Kidney epithelial cell (primary cell): ENCODE measurements around the gene FOXP1. TPM values are rescaled to one million over a fixed set of nuclear protein-coding genes. Genes with fewer than 3 reads are reported as not detected.

ENCODE experiments used
- DNase-seq: peaks from one replicate; pipeline ENCODE4 v3.0.0-alpha.2; 2010; ENCODE audit warnings: low read depth
- H3K27me3 ChIP-seq: 2 replicates; pipeline ENCODE4 v1.6.0; 2011; ENCODE audit warnings: low read length; ENCODE audit not compliant: control insufficient read depth, insufficient read depth
- H3K36me3 ChIP-seq: 2 replicates; pipeline ENCODE4 v1.5.1; 2011; ENCODE audit warnings: low read length; ENCODE audit not compliant: control insufficient read depth, insufficient read depth
- H3K4me3 ChIP-seq: 2 replicates; pipeline ENCODE4 v1.5.1; 2011; ENCODE audit warnings: low read depth, mild to moderate bottlenecking, control low read depth, low read length
- total RNA-seq: library from RNA; depleted of rRNA; stranded (reverse); fragments of >200 nt; gene quantifications from 2 replicates; pipeline ENCODE4 v1.2.3, GENCODE V29; 2015
- TF ChIP-seq, protein P1 (sequence below): IDR thresholded peaks from 2 replicates; pipeline ENCODE4 v1.5.1; 2011; ENCODE audit warnings: mild to moderate bottlenecking, moderate library complexity, low read length, control low read depth, inconsistent platforms; ENCODE audit not compliant: insufficient read depth, poor library complexity, severe bottlenecking

FOXP1 gene
- total RNA-seq, 1 donor from 2014 or later: 75.0 TPM

DNA sequence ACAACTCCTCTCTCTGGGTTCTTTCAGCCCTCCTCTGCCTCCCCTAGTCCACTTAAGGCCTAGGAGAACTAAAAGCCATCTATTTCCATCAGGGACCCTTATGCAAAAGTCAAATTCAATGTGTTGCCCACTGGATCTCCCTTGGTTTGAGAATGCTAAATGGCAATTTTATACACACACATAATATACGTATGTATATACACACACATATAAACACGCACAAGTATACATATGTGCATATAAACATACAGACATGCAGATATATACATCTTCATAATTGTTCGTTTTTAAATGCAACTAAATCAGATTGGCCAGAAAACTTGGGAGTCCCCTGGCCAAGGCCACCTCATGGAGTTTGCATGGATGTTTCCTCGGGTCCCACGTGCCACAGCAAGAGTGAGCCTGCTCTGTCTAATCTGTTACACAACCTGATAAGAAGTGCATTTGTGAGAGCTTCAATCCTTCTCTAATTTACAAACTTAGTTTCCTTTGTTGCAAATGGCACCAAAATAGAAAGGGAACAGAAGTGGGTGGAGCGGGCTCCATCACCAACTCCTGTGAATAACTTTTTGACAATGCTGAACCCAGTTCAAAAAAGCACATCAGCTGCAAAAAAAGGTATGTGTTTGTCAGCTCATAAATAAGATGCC is 84.2 kb downstream of the FOXP1 start:
- no peak for DNase-seq
- H3K4me3 ChIP-seq: no peak overlapping the region
- TF ChIP-seq, protein P1, sequence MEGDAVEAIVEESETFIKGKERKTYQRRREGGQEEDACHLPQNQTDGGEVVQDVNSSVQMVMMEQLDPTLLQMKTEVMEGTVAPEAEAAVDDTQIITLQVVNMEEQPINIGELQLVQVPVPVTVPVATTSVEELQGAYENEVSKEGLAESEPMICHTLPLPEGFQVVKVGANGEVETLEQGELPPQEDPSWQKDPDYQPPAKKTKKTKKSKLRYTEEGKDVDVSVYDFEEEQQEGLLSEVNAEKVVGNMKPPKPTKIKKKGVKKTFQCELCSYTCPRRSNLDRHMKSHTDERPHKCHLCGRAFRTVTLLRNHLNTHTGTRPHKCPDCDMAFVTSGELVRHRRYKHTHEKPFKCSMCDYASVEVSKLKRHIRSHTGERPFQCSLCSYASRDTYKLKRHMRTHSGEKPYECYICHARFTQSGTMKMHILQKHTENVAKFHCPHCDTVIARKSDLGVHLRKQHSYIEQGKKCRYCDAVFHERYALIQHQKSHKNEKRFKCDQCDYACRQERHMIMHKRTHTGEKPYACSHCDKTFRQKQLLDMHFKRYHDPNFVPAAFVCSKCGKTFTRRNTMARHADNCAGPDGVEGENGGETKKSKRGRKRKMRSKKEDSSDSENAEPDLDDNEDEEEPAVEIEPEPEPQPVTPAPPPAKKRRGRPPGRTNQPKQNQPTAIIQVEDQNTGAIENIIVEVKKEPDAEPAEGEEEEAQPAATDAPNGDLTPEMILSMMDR: no peak
- no peaks in the 10 kb centered on the region for H3K27me3 ChIP-seq
- H3K36me3 ChIP-seq: no peaks in the 10 kb centered on the region

DNA sequence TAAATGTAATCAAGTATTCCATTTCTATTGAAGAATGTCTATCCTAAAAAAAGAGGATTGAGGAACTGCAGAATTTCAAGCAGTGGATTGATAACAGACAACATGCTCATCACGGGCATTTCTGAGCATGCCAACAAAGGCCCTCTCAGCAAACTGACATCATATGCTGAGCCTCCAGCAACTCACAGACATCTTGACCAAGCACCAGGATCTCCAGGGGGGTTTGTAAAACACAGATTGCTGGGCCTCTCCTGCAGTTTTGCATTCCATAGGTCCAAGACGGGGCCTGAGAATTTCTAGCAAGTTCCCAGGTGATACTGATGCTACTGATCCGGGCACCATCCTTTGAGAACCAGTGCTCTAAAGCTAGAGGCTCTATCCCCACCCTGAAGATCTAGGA is 85.0 kb downstream of the FOXP1 start:
- TF ChIP-seq, protein P1: no peak

DNA sequence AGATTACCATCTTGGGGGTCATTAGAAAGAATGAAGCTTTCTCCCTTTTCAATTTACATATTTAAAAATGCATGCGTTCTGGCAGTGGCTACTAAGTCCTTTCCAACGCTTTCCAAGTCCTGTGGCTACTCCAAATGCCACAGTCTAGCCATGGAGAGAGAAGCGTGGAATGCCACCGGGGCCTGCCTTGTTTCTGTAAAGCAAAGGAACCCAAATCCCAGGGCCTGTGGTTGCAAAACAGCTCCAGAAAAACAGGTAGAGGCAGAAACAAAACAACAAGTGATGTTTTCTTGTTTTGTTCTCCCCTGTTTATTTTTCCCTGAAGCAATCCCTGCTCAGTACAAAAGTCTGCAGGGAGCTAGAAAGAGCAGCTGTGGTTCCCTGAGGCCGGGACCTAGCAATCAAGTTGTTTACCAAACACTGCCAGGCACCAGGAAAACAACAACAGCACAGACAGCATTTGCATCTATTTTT is 85.5 kb downstream of the FOXP1 start:
- no peak overlapping the region for H3K4me3 ChIP-seq
- no peak for DNase-seq
- TF ChIP-seq, protein P1: no peak

More for the DNA sequence above, 85.0 kb downstream of the FOXP1 start:
- Histone ChIP-seq H3K36me3 (no peaks in the 10 kb centered on the region), H3K27me3 (no peaks in the 10 kb centered on the region), H3K4me3 (no peak overlapping the region)
- DNase-seq: no peak

DNA sequence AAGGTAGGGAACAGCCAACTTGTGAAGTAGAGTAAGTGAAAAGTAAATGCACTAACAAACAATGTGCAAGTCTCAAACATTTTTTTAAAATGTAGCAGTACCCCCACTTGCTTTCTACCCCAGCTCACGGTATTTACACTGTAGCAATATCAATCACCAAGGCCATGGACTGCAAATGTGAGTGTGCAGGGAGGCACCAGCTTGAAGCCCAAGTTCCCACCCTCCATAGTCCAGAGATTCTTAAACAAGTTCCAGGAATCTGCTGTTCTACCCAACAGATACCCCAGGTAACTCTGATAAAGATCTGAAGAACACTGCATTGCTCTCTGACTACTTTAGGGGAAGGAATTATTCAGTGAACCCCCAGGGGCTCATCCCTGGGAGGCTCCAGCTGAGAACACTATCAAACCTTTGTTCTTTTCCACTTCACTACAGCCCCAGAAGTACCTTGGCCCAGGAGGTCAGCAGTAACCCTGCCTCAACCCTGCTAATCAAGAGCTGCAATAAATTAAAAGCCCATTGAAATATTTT is 86.1 kb downstream of the FOXP1 start:
- Histone ChIP-seq H3K27me3 (no peaks in the 10 kb centered on the region), H3K36me3 (no peaks in the 10 kb centered on the region), H3K4me3 (no peak overlapping the region)
- TF ChIP-seq, protein P1: no peak
- no peak for DNase-seq

More for the DNA sequence above, 85.5 kb downstream of the FOXP1 start:
- no peaks in the 10 kb centered on the region for H3K27me3 ChIP-seq
- H3K36me3 ChIP-seq: no peaks in the 10 kb centered on the region

DNA sequence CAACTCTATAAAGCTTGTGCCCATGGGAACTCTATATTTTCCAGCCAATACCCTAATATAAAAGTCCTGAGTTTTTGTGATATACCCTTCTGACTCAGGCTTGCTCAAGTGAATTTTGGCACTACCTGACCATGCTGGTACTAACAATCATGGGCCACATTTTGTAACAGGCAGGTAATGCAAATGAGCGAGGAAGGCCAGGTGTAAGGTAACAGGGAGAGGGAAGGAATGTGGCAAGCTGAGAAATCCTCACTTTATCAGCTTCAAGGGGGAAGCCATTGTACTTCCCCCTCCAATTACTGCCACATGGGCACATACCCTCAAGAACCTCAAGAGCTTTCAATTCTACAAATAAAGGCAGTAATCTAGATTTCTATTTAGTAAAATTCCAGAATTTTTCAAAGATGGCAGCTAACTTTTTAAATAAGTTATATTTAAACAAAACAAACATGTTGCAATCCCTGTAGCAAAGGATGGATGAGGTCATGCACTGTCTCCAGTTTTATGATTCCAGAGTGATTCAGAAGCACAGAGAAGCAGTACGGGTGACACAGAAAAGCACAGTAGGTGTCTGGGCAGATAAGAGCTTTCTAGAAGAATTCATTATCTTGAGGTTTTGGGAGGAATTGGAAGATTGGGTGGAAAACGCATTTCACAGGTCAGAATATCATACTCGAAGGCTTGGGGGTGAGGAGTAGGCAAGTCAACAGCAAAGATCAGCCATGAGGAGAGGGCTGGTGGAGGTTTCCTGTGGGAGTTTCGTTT is 87.6 kb downstream of the FOXP1 start:
- no peaks in the 10 kb centered on the region for H3K27me3 ChIP-seq
- no peaks in the 10 kb centered on the region for H3K36me3 ChIP-seq
- TF ChIP-seq, protein P1: no peak
- DNase-seq: no peak
- H3K4me3 ChIP-seq: no peak overlapping the region

DNA sequence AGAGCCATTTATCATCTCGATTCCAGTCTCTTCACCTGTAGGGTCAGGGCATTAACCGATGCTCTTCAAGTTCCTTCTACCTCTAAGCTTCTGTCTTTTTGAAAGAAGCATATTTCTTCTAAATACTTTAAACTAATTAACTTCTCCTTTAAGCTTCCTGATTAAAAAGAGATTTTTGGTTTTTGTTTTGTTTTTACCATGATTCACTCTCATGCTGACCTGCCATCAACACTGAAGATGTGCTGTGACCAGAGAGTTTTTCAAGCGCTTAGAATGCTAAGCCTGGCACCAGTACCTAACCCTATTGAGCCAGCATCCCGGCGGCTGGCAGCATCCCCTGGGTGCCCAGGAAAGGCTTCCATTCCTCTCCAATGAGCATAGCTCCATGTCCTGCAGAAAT is 89.3 kb downstream of the FOXP1 start:
- no peak overlapping the region for H3K4me3 ChIP-seq
- no peaks in the 10 kb centered on the region for H3K36me3 ChIP-seq
- TF ChIP-seq, protein P1: no peak
- H3K27me3 ChIP-seq: no peaks in the 10 kb centered on the region
- no peak for DNase-seq
